HG03108 (cell line): ENCODE data around the gene HTD2.
"Not testable (repeated sequence)": the region's sequence is repeated elsewhere in the genome, so short reads cannot be mapped to it uniquely, and the experiment has no call there.

Source experiments
- ATAC-seq: cut with Tn5 transposase; IDR thresholded peaks from one replicate; pipeline ENCODE4 v1.9.1; 2021; ENCODE audit warnings: moderate library complexity; ENCODE audit not compliant: unreplicated experiment

The HTD2 gene

GRCh38 chr3:58331593-58332152 is 25.4 kb downstream of the HTD2 start:
- no peak for ATAC-seq

- ATAC-seq = peak; percentile 87
Measured at GRCh38 chr3:58332575-58333188, 26.4 kb downstream of the HTD2 start, which contains the start of gene PXK. PXK (plus strand) TSS chr3:58332892; CDS start chr3:58332989, 97 bp downstream.

- ATAC-seq = peak; percentile 47
Measured at GRCh38 chr3:58333206-58334012, 27.1 kb downstream of the HTD2 start.

- ATAC-seq = no peak
Measured at GRCh38 chr3:58334013-58334321, 27.6 kb downstream of the HTD2 start.

GRCh38 chr3:58334506-58334884 is 28.2 kb downstream of the HTD2 start:
- ATAC-seq = no peak

DNA sequence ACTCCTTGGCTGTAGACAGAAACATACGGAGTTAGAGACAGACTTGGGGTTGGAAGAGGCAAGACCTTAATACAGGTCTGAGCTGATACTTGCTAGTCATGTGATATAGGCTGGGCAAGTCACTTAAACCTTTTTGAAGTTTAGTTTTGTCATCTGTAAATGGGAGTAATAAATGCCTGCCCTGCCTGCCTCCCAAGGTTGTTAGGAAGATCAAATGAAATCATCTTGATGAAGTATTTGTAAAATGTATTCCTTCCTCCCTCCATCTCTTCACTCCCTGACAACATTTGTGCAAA is 29.3 kb downstream of the HTD2 start:
- no peak for ATAC-seq

DNA sequence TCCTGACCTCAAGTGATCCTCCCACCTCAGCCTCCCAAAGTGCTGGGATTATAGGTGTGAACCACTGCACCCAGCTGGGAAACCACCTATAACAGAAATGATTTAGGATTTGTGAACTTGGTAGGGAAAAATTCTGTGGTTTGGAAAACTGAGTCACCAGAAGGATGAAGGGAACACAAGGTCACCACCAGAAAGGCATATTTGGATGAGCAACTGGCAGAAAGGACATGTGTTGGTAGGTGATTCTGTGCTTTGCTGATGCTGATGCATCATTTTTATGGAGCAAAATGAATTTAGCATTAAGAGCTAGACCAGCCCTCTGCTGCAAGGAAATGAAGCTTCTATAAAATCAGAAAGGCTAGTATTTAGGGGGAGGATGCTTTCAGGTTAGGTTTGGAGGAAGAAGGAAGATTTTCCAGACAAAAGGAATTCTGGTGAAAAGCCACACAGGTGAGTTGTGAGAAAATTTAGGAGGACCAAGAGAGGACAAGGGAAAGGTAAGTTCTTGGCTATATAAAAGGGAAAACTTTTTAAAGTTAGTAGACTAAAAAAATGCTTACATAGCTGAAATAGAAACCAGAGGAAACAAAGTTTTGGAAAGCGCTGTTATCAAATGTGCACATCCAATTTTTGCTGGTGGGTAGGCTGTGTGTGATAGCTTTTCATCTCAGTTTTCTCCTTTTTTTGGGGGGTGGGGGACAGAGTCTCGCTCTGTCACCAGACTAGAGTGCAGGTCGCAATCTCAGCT is 30.0 kb downstream of the HTD2 start:
- ATAC-seq = no peak

GRCh38 chr3:58337190-58337589 is 30.9 kb downstream of the HTD2 start:
- no peak for ATAC-seq

GRCh38 chr3:58339146-58339545 is 32.8 kb downstream of the HTD2 start:
- not testable (repeated sequence) for ATAC-seq

- no peak for ATAC-seq
Measured at GRCh38 chr3:58340594-58341244, 34.4 kb downstream of the HTD2 start.

DNA sequence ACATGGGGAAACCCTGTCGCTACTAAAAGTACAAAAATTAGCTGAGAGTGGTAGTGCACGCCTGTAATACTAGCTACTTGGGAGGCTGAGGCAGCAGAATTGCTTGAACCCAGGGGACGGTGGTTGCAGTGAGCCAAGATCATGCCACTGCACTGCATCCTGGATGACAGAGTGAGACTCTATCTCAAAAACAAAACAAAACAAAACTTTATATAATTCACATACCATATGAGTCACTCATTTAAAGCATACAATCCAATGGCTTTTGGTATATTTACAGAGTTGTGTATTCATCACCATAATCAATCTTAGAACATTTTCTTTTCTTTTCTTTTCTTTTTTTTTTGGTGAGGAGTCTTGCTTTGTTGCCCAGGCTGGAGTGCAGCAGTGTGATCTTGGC is 35.1 kb downstream of the HTD2 start:
- ATAC-seq = no peak

- no peak for ATAC-seq
Measured at GRCh38 chr3:58342676-58343075, 36.4 kb downstream of the HTD2 start.

DNA sequence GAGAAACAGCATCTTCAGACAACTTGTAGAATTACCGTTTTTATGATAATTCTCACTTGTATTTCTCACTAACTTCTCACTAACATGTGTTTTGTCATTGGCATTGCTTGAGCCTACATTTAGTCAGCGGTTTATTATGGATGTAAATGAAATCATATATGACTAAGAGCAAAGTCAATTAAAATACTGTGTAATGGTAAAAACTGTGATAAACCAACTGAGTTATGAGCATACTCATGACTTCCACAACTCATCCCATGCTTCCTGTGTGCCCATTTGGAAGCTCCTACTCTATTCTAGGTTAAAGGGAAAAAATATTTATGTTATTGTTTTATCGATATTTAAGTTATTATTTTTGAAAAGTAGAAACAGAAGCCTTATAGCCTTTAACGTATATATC is 39.1 kb downstream of the HTD2 start:
- no peak for ATAC-seq

DNA sequence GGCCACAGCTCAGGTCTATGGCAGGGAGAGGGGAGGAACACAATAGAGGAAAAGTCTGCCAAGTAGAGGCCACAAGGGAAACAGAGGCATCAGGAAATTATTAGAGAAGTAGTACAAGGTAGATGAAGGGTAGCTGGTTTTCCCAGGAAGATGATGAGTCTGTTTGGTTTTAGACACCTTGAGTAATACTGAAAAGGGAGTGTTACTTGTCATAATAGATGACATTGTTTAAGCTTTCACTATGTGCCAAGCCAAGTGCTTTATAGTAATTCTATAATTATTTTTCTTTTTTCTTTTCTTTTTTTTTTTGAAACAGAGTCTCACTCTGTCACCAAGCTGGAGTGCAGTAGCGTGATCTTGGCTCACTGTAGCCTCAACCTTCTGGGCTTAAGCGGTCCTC is 40.0 kb downstream of the HTD2 start:
- no peak for ATAC-seq

DNA sequence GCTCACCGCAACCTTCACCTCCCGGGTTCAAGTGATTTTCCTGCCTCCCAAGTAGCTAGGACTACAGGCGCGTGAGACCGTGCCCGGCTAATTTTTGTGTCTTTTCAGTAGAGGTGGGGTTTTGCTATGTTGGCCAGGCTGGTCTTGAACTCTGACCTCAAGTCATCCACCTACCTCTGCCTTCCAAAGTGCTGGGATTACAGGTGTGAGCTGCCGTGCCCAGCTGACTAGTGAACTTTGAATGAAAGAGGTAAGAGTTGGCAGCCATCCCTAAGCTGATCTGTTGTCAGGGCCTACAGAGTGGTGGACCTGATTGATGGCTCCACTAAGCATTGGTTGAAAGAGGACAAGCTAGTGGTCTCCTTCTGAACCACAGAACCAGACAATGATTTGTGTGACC is 41.7 kb downstream of the HTD2 start:
- ATAC-seq = no peak

GRCh38 chr3:58349792-58350626 is 43.7 kb downstream of the HTD2 start:
- ATAC-seq = peak; percentile 90

- no peak for ATAC-seq
Measured at GRCh38 chr3:58350627-58351013, 44.3 kb downstream of the HTD2 start.

DNA sequence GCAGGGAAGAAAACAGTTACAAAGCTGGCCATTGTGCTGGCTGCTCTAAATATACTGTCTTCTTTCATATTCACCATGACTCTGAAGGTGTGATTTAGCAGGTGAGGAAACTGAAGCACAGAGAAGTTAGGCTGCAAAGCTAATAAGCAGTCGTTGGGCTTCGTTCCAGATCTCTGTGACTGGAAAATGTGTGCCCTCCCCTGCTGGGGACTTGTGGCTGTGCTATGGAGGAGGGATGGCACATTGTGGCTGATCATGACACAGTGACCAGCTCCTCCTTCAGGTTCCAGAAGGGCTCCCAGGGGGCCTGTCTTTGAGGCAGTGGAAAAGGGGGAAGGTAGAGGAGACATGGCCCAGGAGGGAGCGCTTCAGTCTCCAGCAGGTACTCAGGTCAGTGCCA is 45.6 kb downstream of the HTD2 start:
- no peak for ATAC-seq

DNA sequence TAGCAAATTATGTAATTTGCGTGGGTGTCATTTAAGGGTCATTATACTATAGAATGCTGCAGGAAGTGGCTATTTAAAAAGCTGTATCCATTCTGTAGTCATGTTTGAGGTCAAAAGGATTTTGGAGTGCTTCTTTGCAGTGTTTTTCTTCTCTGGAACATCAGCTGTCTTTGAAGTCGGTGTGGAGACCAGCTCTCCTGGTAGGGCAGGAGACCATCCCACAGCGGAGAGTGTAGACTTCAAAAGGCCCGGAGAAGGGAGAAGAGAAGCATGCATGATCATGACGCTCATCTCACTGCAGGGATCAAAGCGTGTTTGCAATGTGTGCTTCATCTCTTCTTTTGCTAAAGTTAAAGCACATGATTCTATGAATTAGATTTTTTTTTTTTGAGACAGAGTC is 46.3 kb downstream of the HTD2 start:
- ATAC-seq = no peak

- no peak for ATAC-seq
Measured at GRCh38 chr3:58353722-58354553, 47.6 kb downstream of the HTD2 start.
